8988T (cell line): Measurements from ENCODE around the gene GPR142.

Source experiments
- DNase-seq: peaks from one replicate; pipeline ENCODE4 v3.0.0; 2011

The GPR142 gene

DNA sequence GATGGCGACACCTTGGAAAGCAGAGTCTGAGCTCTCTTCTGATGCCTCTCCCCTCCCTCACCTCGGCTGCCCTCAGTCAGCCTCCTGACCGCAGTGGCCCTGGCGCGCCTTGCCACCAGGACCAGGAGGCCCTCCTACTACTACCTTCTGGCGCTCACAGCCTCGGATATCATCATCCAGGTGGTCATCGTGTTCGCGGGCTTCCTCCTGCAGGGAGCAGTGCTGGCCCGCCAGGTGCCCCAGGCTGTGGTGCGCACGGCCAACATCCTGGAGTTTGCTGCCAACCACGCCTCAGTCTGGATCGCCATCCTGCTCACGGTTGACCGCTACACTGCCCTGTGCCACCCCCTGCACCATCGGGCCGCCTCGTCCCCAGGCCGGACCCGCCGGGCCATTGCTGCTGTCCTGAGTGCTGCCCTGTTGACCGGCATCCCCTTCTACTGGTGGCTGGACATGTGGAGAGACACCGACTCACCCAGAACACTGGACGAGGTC, 4.4 kb downstream of the GPR142 start:
- no peak for DNase-seq

DNA sequence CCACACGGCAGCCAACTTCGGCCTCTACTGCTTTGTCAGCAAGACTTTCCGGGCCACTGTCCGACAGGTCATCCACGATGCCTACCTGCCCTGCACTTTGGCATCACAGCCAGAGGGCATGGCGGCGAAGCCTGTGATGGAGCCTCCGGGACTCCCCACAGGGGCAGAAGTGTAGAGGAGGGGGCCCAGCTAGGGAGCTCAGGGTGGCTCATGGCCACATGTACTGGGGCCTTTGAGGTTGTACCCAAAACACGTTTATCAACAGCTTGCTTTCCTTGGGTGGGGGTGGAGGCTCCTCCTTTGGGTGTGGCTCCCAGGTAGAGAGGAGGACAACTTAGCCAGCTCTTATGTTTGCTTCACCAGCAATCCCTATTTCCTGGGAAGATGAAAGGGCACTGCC, 5.1 kb downstream of the GPR142 start:
- DNase-seq: no peak

DNA sequence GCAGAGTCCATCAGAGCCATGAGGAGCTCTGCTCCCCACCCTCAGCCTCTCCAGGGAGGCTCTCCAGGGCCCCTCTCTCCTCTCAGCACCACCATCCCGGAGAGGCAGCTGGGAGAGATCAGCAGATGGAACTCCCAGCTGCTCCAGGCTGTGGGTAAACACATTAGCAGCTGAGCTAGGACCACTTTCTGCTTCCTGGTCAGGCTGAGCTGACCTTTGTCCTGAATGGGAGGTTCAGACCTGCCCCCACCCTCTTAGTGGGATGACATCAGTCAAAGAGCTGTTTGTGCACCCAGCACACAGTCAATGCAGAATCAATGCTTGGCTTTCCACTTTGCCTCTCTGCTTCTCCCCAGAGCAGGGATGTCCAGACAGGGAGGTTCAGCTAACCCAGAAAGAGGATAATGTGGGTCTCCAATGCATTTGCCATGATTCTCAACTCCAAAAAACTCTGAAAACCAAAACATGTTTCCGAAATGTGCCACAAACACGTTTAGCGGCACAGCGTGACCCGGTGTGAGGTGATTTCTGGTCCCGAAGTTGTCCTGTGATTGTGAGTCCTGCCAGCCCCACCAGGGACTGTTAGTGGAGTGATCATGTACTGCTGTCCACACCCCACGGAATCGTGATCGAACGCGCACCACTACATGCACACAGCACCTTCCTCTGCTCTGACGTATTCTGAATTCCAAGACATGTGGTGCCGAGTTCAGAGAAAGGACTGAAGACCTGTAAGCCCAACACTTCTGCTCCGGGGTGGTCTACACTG, 6.7 kb downstream of the GPR142 start:
- DNase-seq: no peak

DNA sequence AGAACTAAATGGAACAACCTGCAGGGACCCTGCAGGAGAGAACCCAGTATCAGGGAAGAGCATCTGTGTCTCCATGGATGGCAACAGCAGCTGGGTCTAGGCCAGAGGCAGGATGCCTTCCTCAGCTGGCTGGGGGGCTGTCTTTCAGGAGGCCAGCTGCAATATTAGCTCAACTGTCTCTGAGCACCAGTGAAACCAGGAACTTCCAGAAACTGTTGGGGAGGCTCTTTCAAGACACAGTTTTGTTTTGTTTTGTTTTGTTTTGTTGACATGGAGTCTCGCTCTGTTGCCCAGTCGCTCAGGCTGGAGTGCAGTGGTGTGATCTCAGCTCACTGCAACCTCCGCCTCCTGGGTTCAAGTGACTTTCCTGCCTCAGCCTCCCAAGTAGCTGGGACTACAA, 7.6 kb downstream of the GPR142 start:
- DNase-seq: no peak

DNA sequence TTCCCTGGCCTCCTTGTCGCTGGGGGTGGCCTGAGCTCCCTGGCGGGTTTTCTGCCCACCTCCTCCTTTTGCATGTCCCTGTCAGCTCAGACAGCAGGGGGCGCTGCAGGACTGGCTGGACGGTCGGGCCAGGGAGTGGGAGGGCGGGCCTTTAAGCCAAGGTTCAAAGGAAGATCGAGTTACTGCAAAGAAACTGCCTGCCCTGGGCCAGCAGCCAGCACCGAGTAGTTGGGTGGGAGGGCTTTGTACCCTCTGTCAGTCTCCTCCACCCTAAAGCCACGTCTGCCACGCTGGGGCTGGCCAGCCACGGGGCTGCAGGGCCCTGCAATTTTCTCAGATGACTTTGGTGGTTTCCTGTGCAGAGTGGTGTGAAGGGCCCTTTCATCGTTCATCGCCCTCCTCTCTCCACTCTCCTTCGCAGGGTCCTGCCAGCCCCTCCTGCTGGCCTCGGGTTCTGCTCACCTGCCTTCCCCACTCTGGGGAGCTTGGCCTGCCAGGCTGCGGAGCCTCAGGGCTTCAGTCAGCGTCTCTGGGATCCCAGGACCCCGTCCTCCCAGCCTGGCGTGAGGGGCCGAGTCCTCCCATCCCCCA, 12.3 kb downstream of the GPR142 start:
- peak; percentile 82 for DNase-seq

DNA sequence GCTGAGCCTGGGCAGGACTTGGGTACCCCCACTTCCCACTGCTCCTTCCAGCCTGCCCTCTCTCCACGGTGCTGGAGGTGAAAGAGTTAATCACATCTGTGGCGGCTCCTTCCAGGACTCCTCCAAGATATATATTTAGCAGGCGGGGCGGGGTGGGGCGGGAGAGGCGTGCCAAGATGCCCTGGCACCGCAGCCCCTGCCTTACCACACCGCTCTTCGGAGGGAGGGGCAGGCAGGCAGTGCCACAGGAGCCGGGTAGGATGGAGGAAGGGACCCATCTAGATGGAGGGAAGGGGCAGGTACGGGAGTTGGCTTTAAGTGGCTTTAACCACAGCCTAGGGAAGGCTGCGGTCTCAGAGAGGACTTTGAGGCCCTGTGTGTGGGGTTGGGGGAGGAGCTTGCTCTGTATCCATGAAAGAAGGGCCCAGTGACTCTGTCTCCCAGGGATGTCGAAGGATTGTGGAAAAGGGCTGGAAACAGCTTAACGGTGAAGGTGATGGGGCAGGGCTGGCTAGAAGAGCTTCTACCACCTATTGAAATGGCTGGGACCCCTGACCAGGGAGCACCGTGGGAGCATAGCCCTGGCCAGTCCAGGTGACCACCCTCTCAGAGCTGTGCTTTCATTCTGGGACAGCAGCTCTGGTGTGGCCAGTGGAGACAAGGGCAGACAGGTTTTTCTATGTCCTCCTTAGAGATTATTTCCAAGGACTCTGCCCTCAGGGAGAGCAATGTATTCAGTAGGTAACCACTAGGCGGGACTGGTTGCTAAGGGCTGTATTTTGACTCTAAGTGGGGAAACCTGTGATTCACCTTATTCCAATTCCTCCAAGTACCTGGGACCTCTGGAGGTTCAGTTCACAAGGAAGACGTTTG, 13.0 kb downstream of the GPR142 start:
- no peak for DNase-seq

DNA sequence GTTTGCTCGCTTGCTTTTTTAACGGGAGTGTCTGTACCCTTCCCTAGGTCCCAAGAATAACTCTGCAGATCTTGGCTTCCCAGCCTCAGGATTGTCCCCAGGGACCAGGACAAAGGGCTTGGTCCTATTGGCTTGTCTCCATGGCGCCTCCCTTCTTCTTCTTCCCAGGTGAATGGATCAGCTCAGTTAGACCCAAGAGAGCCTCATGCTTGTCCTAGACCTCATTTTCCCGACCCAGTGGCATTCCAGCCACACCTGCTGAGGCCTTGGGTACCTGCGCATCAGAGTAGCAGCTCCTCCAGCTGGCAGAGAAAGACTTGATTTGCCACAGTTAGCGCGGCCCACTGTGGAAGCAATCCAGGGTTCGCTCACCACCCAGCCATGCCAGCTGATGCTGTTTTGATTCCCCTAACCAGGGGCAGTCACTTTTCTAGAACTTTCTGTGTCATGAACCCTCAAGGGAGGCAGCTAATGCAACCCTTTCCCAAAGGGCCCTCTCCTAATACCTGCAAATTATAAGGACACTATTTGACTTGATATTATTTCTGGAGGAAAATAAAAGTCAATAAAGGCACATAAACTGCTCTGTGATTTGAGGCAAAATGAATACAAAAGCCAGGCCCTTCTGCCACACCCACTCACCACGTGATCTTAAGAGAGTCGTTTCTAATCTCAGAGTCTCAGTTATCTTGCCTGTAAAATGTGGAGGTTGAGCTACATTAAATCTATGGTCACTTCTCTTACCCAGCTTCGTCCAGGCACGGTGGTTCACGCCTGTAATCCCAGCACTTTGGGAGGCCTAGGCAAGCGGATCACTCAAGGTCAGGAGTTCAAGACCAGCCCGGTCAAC, 13.9 kb downstream of the GPR142 start:
- no peak for DNase-seq

DNA sequence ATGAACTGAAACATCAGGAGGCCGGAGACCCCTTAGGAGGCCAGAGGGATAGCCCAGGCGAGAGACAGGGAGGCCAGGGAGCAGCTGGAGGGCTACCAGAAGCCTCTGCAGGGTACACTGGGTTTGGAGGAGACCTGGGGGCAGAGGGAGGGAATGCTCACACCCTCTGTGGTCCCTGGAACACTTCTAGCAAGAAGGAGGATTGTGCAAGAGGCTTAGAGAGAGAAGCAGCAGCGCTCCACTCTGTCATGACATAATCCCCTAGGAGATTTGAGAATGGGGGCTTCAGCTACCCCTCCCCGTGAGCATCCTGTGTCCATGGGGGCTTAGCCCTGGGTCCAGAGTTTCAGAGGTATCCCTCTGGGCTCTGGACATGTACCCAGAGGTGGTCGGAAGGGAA, 15.8 kb downstream of the GPR142 start:
- DNase-seq: no peak

DNA sequence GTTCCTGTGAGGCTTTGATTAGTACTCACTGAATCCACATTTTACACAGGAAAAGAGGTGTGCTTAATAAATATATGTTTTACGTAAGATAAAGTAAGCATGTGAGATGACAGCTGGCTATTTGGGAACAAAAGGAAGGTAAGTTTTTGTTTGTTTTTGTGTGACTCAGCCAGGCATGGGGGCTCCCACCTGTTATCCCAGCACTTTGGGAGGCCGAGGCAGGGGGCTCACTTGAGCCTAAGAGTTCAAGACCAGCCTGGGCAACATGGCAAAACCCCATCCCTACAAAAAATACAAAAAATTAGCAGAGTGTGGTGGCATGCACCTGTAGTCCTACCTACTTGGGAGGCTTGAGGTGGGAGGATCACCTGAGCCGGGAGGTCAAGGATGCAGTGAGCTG, 17.9 kb downstream of the GPR142 start:
- DNase-seq: no peak

DNA sequence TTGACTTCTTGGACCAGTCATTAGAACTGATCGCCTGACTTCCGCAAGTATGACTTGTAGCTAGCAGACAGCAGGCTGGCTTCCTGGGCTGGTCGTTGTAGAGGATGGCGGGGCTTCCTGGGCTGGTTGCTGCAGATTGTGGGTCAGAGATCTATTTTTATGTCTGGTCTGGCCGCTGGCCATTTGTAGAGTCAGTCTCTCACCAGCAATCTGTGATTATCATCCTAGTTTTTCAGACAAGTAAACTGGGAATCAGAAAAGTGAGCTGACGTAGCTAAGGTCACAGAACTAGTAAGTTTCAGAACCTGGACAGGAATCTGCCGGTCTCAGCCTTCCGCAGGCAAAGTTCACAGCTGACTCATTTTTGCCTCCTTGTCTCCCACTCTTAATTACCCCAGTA, 19.1 kb downstream of the GPR142 start:
- DNase-seq: no peak

DNA sequence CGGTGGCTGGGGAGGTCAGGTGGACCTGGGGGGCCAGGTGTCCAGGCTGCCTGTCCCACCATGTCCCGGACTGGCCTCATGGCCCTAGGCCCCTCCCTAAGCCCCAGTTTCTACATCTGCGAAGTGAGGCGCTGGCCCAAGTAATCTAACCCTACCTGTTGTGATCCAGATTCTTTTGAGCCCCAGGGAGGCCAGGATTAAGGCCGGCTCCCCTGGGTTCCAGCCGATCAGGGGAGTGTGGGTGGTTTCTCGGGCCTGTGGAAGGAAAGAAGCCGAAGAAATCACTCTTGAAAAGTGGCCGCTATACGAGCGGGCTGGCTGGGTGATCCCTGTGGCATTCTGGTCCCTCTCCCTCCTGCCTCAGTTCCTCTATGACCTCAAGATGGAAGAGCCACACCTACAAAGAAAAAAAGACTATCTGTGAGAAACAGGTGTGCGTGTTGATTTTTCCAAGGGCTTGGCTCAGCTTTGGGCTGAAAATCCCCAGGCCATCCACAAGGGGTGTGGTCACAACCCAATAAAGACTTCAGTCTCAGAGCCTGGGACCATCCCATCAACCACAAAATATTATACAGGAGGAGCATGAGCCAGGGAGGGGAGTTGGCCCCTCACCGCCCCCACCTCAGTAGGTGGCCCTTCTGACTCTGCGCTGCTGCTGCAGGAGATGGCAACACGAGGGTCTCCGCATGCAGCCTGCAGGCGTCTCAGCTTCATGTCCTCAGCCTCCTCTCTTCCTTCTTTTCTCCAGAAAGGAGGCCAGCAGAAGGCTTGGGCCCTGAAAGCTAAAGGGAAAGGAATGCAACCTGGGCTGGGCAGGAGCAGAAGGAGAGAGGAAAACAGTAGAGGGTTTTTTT, 20.3 kb downstream of the GPR142 start:
- DNase-seq: no peak

DNA sequence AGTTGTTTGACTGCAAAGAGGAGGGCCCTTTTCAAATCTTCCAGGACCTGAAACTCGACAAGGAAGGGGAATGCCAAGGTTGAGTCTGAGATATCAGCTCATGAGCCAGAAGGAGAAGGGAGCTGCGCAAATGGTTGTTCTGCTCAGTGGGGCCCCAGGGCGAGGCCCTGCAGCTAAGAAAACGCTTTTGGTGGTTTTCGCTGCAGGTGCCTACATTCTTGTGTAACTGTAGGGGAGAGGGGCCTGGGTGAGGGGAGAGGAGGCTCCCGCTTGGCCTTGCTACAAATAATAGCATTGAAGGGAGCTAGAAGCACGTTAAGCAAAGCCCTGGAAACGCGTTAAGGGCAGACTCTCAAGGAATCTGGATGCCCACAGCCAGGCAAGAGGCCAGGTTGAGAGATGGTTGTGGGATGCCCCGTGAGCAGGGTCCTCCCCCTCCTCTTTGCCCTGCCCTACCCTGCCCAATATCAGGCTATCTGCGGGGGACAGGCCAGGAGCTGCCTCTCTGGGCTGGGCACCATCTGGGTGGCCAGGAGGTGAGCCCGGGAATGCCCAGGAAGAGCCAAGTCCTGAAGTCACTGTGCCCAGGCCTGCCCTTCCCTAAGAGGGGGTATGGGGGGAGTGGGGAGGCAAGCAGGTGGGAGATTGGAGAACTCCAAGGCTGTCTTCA, 21.9 kb downstream of the GPR142 start:
- DNase-seq: no peak

DNA sequence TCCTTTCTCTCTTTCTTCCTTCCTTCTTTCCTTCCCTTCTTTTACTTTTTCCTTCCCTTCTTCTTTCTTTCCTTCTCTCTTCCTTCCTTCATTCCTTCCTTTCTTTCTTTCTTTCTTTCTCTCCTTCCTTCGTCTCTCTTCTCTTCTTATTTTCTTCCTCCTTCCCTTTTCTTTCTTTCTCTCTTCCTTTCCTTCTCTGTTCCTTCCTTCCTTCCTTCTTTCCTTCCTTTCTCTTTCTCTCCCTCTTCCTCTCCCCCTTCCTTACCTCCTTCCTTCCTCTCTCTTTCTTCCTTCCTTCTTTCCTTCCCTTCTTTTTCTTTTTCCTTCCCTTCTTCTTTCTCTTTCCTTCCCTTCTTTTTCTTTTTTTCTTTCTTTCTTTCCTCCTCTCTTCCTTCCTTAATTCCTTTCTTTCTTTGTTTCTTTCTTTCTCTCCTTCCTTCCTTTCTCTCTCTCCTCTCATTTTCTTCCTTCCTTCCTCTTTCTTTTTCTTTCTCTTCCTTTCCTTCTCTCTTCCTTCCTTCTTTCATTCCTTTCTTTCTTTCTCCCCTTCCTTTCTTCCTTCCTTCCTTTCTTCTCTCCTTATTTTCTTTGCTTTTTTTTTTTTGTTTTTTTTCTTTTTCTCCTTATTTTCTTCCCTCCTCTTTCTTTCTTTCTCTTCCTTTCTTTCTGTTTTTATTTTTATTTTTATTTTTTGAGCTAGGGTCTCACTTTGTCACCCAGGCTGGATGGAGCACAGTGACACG, 22.8 kb downstream of the GPR142 start:
- no peak for DNase-seq

DNA sequence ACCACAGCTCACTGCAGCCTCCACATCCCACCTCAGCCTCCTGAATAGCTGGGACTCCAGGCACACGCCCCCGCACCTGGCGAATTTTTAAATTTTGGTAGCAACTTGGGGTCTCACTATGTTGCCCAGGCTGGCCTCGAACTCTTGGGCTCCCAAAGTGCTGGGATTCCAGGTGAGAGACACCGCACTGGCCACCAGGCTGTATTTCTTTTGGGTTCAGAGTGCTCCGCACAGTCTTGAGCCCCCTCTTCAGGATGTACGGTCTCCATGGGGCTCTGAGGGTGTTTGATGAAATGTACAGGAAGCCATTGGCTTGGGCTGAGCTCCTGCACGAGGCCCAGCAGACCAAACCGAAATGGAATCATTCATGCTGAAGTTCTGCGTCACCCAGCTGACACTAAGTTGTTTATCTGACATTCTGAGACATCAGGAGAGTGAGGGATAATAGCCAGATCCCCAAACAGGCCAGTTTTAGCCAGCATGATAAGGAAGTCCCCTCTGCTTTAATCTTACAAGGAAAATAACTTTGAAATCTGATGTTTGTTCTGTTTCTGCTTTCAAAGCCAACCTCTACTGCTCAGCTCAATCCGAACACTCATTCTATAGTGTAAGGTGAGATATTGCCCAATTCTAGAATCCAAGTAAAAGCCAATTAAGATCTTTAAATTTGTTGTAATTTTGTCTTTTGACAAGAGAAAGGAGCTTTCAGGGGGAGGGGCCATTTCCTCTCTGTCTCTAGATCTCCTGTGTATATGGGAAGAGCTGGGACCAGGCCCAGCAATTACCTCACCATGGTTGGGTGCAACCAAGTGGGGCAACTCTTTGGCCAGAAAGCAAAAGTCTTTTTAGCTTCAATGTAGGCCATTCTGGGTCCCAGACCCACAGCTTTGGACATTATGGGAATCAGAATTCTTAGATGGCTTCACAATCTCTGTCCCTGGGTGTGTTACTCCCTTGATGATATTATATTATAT, 23.7 kb downstream of the GPR142 start:
- no peak for DNase-seq

DNA sequence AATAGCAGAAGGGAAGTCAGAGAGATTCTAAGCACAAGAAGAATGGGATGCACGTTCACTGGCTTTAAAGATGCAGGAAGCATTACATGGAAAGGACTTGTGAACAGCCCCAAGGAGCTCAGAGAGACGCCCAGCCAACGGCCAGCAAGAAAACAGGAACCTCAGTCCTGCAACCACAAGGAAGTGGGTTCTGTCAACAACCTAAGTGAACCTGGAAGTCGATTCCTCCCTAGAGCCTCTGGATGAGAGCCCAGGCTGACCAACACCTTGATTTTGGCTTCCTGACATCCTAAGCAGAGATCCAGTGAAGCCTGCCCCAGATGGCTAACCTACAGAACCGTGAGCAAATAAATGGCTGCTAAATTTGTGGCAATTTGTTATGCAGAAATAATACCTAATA, 24.5 kb downstream of the GPR142 start:
- no peak for DNase-seq

DNA sequence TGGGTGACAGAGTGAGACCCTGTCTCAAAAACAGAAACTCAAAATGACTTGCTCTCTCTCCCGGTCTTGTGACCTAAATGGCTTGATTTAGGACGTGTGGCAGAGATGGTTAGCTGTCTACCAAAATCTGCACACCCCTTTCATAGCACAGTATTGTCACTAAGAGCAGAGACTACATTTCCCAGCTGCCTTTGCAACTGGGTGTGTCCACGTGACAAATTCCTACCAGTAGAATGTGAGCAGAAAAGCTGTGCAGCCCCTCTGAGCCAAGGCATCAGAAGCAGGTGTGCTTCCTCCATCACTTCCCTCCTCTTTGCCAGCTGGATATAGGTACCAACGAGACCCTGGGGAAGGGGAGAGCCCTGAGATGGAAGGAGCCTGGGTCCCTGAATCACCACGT, 25.5 kb downstream of the GPR142 start:
- DNase-seq: no peak

DNA sequence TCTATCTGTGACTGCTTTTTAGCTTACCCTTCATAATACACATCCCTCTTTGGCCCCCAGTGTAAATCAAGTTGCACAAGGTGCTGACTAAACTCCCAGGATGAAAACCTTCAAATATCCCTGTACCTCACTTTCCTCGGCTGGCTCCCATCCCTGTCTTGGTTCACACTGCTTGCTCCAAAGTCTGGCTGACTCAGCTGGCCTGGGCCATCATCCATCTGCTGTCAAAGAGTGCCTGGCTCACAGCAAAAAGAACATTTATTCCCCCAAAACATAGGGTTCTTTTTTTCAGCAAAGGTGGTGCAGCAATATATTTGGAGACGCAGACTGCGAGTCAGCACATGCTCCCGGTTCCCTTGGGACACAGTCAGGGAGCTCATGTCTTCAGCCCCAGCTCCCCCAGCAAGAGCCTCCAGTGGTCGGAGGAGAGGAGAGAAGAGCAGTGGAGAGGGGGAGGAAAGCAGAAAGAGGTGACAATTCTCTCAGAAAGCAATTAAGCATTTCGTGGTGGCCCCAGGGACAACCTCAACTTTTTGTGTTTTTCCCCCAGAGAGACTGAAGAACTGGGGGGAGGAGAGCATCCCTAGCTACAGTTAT, 26.1 kb downstream of the GPR142 start:
- DNase-seq: no peak

DNA sequence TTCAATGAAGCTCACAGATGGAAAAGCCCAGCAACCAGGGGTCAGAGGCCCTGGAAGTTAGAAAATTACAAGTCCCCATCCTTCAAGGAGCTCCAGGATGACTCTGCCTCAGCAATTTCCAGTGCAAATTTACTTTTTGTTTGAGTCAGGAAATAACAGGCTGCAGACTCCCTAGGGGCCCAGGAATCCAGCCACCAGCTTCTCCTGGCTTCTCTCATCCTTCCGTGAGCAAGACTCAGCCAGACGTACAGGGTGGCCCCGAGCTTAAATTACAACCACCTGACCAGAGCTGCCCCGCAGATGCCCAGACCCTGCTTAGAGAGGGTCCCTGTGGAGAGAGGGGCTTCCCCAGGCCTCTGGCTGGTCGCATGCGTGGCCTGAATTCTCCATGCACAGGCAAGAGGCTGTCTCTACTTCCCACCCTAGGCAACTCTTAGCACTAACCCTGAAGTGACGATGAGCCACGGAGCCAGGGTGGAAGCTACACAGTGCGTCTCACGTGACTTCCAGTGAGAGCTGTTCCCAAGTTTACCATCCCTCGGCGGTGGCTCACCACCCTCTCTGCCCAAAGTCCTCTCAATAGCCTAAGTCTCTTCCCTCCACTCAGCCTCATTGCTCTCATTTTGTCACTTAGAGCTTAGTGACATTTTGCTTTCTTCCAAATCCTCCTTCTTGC, 27.1 kb downstream of the GPR142 start:
- DNase-seq: no peak
